Adipocyte (in vitro differentiated cells): ENCODE measurements around the gene STK32A.

Experiments
- DNase-seq: peaks from one replicate; pipeline ENCODE4 v3.0.0-alpha.2; 2015; ENCODE audit warnings: low read depth
- H3K27me3 ChIP-seq: replicated peaks from 2 replicates; pipeline ENCODE4 v1.7.0; 2013; ENCODE audit warnings: mild to moderate bottlenecking, low read length, moderate library complexity; ENCODE audit not compliant: control insufficient read depth, insufficient read depth
- H3K36me3 ChIP-seq: 2 replicates; pipeline ENCODE4 v1.7.0; 2013; ENCODE audit warnings: low read length, mild to moderate bottlenecking, moderate library complexity; ENCODE audit not compliant: control insufficient read depth, insufficient read depth, severe bottlenecking
- H3K4me1 ChIP-seq: 2 replicates; pipeline ENCODE4 v1.7.0; 2013; ENCODE audit warnings: mild to moderate bottlenecking, low read length, moderate library complexity; ENCODE audit not compliant: control insufficient read depth, insufficient read depth
- H3K4me3 ChIP-seq: 2 replicates; pipeline ENCODE4 v1.7.0; 2013; ENCODE audit warnings: mild to moderate bottlenecking, low read length, moderate library complexity
- H3K9ac ChIP-seq: 2 replicates; pipeline ENCODE4 v1.7.0; 2013; ENCODE audit warnings: mild to moderate bottlenecking, low read length, moderate library complexity
- H3K9me3 ChIP-seq: 2 replicates; pipeline ENCODE4 v1.7.0; 2013; ENCODE audit warnings: mild to moderate bottlenecking, low read length, moderate library complexity; ENCODE audit not compliant: control insufficient read depth

STK32A gene

DNA sequence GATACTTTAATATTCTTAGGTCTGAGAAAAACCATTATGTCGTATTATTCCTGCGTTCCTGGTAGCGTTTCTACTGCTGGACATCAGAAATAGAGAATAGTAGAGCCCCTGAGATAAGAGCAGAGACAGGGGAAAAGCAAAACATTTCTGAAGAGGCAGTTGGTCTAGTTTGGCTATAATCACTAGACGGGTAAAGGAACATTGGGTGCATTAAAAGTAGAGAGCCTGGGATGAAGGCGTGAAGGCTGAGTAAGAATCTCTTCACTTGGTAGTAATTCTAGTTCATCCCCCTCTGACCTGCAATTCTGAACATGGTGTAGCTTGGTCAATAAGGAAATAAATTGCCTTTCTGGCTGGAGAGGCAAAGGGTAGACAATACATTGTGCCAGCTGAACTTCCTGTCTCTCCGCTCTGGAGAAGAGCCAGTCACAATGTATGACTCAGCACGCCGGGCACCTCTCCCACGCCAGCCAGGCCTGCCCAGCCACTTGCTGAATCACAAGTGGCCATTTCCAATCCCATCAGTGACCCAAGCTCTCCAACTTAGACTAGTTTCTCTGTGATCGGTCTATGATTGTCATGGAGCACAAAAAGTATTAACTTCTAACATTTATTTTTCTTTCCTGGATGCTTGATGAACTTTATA, 75.4 kb downstream of the STK32A start:
- DNase-seq: peak; percentile 55
- peaks cover 3% of the 10 kb centered on the region for H3K9me3 ChIP-seq
- H3K36me3 ChIP-seq: no peaks in the 10 kb centered on the region
- no peak overlapping the region for H3K4me3 ChIP-seq
- H3K9ac ChIP-seq: no peak overlapping the region
- H3K4me1 ChIP-seq: peaks cover 20% of the 10 kb centered on the region
- no peaks in the 10 kb centered on the region for H3K27me3 ChIP-seq

DNA sequence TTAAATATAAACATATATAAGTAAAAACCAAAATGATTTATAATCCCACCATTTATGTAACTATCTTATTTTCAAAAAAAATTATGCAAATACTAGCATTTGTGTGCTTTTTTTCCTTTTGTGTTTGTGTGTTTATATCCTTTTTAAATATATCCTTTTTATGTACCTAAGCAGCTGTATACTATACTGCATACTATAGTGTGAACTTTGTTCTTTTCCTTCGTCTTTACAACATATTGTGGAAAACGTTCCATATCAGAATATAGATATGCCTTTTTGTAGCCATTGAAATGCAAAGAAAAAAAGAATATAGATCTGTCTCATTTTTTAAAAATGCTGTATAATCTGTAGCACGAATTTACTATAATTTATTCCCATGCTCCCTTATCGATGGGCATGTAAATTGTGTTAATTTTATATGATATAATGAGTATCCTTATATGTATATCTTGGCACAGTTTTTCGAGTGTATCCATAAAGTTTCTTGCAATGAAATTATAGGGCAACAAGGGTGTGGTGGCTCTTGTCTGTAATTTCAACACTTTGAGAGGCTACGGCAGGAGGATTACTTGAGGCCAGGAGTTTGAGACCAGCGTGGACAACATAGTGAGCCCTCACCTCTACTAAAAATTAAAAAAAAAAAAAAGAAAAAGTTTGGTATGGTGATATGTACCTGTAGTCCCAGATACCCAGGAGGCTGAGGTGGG, 83.3 kb downstream of the STK32A start:
- no peaks in the 10 kb centered on the region for H3K4me1 ChIP-seq
- no peak overlapping the region for H3K4me3 ChIP-seq
- no peak overlapping the region for H3K9ac ChIP-seq
- no peaks in the 10 kb centered on the region for H3K9me3 ChIP-seq
- no peak for DNase-seq
- H3K36me3 ChIP-seq: no peaks in the 10 kb centered on the region
- no peaks in the 10 kb centered on the region for H3K27me3 ChIP-seq

DNA sequence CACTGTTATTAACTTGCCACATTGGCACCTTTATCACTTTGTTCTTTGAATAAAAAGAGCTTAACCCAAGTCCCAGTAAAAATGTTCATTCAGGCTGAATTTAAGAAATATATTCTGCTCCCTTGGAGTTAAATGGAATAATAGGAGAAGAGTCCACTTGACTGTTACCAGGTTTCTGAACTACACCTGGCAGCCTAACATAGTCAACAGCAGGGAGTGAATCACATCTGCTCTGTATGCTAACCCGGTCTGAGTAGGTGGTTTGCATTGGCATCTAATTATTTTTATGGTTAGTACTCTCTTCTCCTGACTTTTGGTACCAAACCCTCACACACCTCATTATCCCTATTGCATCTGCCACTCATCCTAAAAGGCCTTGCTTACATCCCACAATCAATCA, 86.7 kb downstream of the STK32A start:
- H3K27me3 ChIP-seq: no peaks in the 10 kb centered on the region
- no peak overlapping the region for H3K4me3 ChIP-seq
- no peak overlapping the region for H3K9ac ChIP-seq
- H3K9me3 ChIP-seq: no peaks in the 10 kb centered on the region
- H3K4me1 ChIP-seq: no peaks in the 10 kb centered on the region
- H3K36me3 ChIP-seq: no peaks in the 10 kb centered on the region
- DNase-seq: no peak

DNA sequence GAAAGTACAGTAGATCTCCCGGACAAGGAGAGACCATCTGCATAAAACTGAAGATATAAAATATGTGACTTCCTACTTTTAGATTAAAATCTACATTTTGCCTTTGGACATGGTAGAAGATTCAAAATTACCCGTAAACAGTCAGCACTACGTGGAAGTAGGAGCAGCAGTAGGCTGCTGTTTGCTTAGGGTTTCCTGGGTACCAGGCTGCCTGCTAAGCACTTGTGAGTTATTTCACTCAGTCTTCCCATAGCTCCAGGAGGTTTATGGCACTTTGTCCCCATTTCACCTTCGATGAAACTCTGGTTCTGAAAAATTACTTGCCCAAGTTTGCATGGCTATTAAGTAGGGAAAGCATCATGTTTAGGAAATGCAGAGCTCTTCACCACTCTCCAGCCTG, 92.6 kb downstream of the STK32A start:
- H3K4me1 ChIP-seq: peaks cover 19% of the 10 kb centered on the region
- no peak overlapping the region for H3K9ac ChIP-seq
- no peak for DNase-seq
- H3K4me3 ChIP-seq: no peak overlapping the region
- no peaks in the 10 kb centered on the region for H3K9me3 ChIP-seq
- H3K36me3 ChIP-seq: no peaks in the 10 kb centered on the region
- no peaks in the 10 kb centered on the region for H3K27me3 ChIP-seq

DNA sequence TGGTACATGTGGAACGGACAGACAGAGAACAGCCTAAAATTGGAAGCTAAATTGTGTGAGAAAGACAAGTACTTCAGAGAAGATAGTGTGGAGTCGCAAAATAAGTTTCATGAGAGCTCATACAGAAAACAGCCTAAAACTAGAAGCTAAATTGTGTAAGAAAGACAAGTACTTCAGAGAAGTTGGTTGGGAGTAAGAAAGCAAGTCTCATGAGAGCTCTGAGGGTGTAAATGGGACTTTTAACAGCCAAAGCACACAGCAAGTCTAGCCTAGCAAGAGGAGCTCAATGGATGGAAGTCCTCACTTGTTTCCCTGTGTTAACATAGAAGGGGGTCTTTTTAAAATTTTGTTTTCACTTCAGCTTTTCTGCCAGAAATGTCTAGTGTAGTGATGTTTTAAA, 93.1 kb downstream of the STK32A start:
- Histone ChIP-seq H3K27me3 (no peaks in the 10 kb centered on the region), H3K36me3 (no peaks in the 10 kb centered on the region), H3K9ac (no peak overlapping the region), H3K4me3 (peak overlapping the region; percentile 20), H3K4me1 (peaks cover 19% of the 10 kb centered on the region), H3K9me3 (no peaks in the 10 kb centered on the region)
- DNase-seq: no peak

DNA sequence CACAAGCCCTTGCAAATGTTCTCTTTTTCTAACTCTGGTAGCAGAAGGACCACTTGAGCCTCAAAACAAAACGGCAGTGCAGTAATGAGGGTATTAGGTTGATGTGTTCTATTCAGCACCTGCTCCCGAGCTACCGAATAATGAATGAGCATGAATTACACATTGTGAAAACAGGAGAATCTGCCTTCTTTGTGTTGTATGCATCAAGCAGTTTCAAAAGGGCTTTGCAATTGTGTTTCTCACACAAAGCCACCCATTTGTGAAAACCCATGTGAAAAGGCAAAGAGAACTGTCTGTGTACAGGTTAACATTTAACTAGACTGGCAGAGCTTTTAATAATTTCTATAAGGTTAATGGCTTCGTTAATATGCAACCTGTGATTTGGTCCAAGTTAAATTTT, 97.8 kb downstream of the STK32A start:
- no peak for DNase-seq
- H3K36me3 ChIP-seq: no peaks in the 10 kb centered on the region
- no peak overlapping the region for H3K4me3 ChIP-seq
- H3K9me3 ChIP-seq: no peaks in the 10 kb centered on the region
- H3K9ac ChIP-seq: no peak overlapping the region
- H3K27me3 ChIP-seq: no peaks in the 10 kb centered on the region
- H3K4me1 ChIP-seq: peaks cover 16% of the 10 kb centered on the region

DNA sequence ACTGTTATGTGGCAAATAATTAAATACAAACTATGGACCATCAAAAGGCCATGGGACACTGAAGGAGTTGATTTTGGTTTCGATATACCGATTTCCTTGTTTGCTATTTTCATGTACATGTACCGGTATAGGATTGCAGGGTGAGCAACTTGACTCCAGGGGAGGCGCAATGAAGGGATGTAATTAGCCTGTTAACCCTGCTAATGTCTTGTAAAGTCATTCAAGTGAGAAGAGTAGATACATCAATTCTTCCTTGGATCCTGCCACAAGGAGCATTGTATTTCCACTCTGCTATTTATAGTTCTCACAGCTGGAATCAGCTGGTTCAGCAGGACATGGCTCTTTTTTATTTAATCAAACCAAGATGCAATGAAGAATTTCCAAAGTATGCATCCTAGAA, 102.0 kb downstream of the STK32A start:
- Histone ChIP-seq H3K9ac (no peak overlapping the region), H3K4me1 (no peaks in the 10 kb centered on the region)
- no peak for DNase-seq

DNA sequence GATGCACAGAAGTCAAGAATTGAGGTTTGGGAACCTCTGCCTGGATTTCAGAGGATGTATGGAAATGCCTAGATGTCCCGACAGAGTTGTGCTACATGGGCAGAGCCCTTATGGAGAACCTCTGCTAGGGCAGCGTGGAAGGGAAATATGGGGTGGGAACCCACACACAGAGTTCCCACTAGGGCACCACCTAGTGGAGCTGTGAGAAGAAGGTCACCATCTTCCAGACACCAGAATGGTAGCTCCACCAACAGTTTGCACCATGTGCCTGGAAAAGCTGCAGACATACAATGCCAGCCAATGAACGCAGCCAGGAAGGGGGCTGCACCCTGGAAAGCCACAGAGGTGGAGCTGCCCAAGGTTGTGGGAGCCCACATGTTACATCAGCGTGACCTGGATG, 104.5 kb downstream of the STK32A start:
- Histone ChIP-seq H3K27me3 (no peaks in the 10 kb centered on the region), H3K4me3 (no peak overlapping the region), H3K9ac (no peak overlapping the region), H3K36me3 (no peaks in the 10 kb centered on the region), H3K4me1 (no peaks in the 10 kb centered on the region), H3K9me3 (peaks cover 4% of the 10 kb centered on the region)
- no peak for DNase-seq

More for the DNA sequence above, 102.0 kb downstream of the STK32A start:
- Histone ChIP-seq H3K36me3 (no peaks in the 10 kb centered on the region), H3K27me3 (no peaks in the 10 kb centered on the region), H3K9me3 (peaks cover 4% of the 10 kb centered on the region), H3K4me3 (no peak overlapping the region)

DNA sequence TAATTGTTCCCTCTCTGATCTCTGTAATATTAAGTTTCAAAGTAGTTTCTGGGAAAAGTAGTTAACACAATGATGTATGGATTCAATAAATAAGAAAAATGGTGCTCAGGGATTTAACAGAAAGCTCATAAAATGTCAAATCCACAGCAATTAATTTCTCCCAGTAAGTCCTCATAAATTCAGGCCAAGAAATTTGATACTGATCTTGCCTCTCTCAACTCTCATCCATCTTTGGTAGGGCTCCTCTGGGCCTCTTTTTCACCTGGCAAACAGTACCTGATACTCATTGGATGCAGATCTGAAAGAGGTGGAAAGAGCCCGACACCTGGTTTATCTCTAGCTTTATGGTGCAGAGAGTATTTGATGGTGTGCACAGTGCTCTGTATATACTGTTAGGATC, 106.1 kb downstream of the STK32A start:
- no peak overlapping the region for H3K9ac ChIP-seq
- H3K4me3 ChIP-seq: no peak overlapping the region
- H3K36me3 ChIP-seq: no peaks in the 10 kb centered on the region
- H3K4me1 ChIP-seq: peaks cover 7% of the 10 kb centered on the region
- no peaks in the 10 kb centered on the region for H3K27me3 ChIP-seq
- no peak for DNase-seq
- peaks cover 4% of the 10 kb centered on the region for H3K9me3 ChIP-seq

DNA sequence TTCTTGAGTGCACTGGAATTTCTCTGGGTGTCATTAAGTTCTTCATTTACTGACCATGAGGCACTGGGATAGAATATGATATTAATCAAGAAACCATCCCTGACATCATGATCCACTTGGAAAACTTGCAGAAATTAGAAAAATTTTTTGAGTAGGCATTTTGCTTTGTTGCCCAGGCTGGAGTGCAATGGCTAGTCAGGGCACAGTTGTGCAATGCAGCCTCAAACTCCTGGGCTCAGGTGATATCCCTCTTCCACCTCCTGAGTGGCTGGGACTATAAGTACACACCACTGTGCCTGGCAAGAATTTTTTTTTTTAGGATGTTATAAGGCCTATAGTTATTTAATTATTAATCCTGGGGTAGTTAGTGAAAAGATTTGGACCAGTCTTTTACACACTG, 106.5 kb downstream of the STK32A start:
- H3K9me3 ChIP-seq: peaks cover 4% of the 10 kb centered on the region
- H3K9ac ChIP-seq: no peak overlapping the region
- H3K4me3 ChIP-seq: no peak overlapping the region
- no peak for DNase-seq
- H3K4me1 ChIP-seq: peaks cover 7% of the 10 kb centered on the region
- H3K27me3 ChIP-seq: no peaks in the 10 kb centered on the region
- H3K36me3 ChIP-seq: no peaks in the 10 kb centered on the region

DNA sequence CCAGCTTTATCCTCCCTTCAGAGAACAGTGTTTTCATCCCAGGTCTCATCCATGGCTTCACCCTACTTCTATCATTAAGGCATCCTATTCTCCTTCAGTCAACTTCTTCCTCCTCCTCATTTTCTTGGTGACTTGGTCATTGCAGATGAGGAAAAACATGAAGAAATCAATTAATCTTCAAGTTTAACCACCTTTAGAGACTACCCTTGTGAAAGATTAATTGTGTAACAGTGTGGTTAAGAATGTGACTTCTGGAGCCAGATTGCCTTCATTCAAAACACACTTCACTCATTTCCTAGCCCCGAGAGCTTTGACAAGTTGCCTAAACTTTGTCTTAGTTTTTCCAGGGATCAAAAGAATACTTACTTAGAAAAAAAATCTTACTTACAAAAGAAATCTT, 110.0 kb downstream of the STK32A start:
- Histone ChIP-seq H3K4me3 (no peak overlapping the region), H3K9ac (no peak overlapping the region), H3K4me1 (peaks cover 32% of the 10 kb centered on the region), H3K27me3 (no peaks in the 10 kb centered on the region), H3K36me3 (no peaks in the 10 kb centered on the region), H3K9me3 (no peaks in the 10 kb centered on the region)
- DNase-seq: no peak
